ENCODE results near the gene SAMD10. TPM values are rescaled to one million over a fixed set of nuclear protein-coding genes. Genes with fewer than 3 reads are reported as not detected.
"Not testable (repeated sequence)": the region's sequence is repeated elsewhere in the genome, so short reads cannot be mapped to it uniquely, and the experiment has no call there.

Gene SAMD10
- total and polyA plus RNA-seq, 4 donors, result 0.84 to 4.1 (median 1.9) TPM

- ATAC-seq (ENCODE audit: low FRiP score) (no peak), DNase-seq (peak in 1 of 2 donors; percentile 51)
- no peak overlapping the region for H3K4me3 ChIP-seq (ENCODE audit: low read length in 2 of 2)
- no peaks in the 10 kb centered on the region for H3K9me3 ChIP-seq (ENCODE audit: control insufficient read depth, low read length)
- no peaks in the 10 kb centered on the region for H3K36me3 ChIP-seq (ENCODE audit: control insufficient read depth in 1 of 2, insufficient read depth in 2 of 2, low read length in 1 of 2)
- no peaks in the 10 kb centered on the region for H3K4me1 ChIP-seq (ENCODE audit: control insufficient read depth in 1 of 2, insufficient read depth in 2 of 2, low read length in 2 of 2)
- no peaks in the 10 kb centered on the region for H3K27me3 ChIP-seq (ENCODE audit: control insufficient read depth in 1 of 2, insufficient read depth in 2 of 2, low read length in 1 of 2)
- H3K27ac ChIP-seq (ENCODE audit: low read depth in 1 of 2, low read length in 2 of 2), result no peak overlapping the region
- intact Hi-C loops (cut with DNase I), result loop anchor here (5.0 kb wide), 2 partner anchors 185 to 195 kb away; no protein-coding TSS in a partner anchor
- WGBS, 2 donors, result 76 to 79% methylated on average over 18 of the region's 18 CpGs
Observed at GRCh38 chr20:63972312-63973159, 6.9 kb downstream of the SAMD10 start.

GRCh38 chr20:63971960-63972311 is 7.5 kb downstream of the SAMD10 start:
- not testable (repeated sequence) for DNase-seq; ATAC-seq (ENCODE audit: low FRiP score); H3K4me3 ChIP-seq (ENCODE audit: low read length in 2 of 2); H3K27me3 ChIP-seq (ENCODE audit: control insufficient read depth in 1 of 2, insufficient read depth in 2 of 2, low read length in 1 of 2); H3K27ac ChIP-seq (ENCODE audit: low read depth in 1 of 2, low read length in 2 of 2); H3K36me3 ChIP-seq (ENCODE audit: control insufficient read depth in 1 of 2, insufficient read depth in 2 of 2, low read length in 1 of 2); H3K4me1 ChIP-seq (ENCODE audit: control insufficient read depth in 1 of 2, insufficient read depth in 2 of 2, low read length in 2 of 2); H3K9me3 ChIP-seq (ENCODE audit: control insufficient read depth, low read length)
- intact Hi-C loops (cut with DNase I), result loop anchor here (5.0 kb wide), 2 partner anchors 185 to 195 kb away; no protein-coding TSS in a partner anchor
- WGBS, 2 donors, result 86 to 90% methylated on average over 10 of the region's 10 CpGs

GRCh38 chr20:63970714-63971431 is 8.6 kb downstream of the SAMD10 start:
- no peak overlapping the region for H3K4me3 ChIP-seq (ENCODE audit: low read length in 2 of 2)
- H3K9me3 ChIP-seq (ENCODE audit: control insufficient read depth, low read length), result no peaks in the 10 kb centered on the region
- no peak overlapping the region for H3K27ac ChIP-seq (ENCODE audit: low read depth in 1 of 2, low read length in 2 of 2)
- ATAC-seq (ENCODE audit: low FRiP score) (no peak), DNase-seq (no peak)
- no peaks in the 10 kb centered on the region for H3K4me1 ChIP-seq (ENCODE audit: control insufficient read depth in 1 of 2, insufficient read depth in 2 of 2, low read length in 2 of 2)
- H3K36me3 ChIP-seq (ENCODE audit: control insufficient read depth in 1 of 2, insufficient read depth in 2 of 2, low read length in 1 of 2), result no peaks in the 10 kb centered on the region
- no peaks in the 10 kb centered on the region for H3K27me3 ChIP-seq (ENCODE audit: control insufficient read depth in 1 of 2, insufficient read depth in 2 of 2, low read length in 1 of 2)
- intact Hi-C loops (cut with DNase I), result loop anchor here (5.0 kb wide), 2 partner anchors 184 to 194 kb away; no protein-coding TSS in a partner anchor
- WGBS, 2 donors, result 88 to 89% methylated on average over 5 of the region's 5 CpGs

GRCh38 chr20:63969838-63970713 is 9.4 kb downstream of the SAMD10 start, which contains the start of gene ZNF512B:
ZNF512B (minus strand) TSS chr20:63969930; CDS start chr20:63967950, 1,980 bp downstream.
- Histone ChIP-seq H3K4me1 (ENCODE audit: control insufficient read depth in 1 of 2, insufficient read depth in 2 of 2, low read length in 2 of 2) (no peaks in the 10 kb centered on the region), H3K27ac (ENCODE audit: low read depth in 1 of 2, low read length in 2 of 2) (no peak within 1 kb of the TSS), H3K4me3 (ENCODE audit: low read length in 2 of 2) (peak within 1 kb of the TSS; percentile 80 to 86), H3K36me3 (ENCODE audit: control insufficient read depth in 1 of 2, insufficient read depth in 2 of 2, low read length in 1 of 2) (no peaks in the 10 kb centered on the region), H3K9me3 (ENCODE audit: control insufficient read depth, low read length) (no peaks in the 10 kb centered on the region), H3K27me3 (ENCODE audit: control insufficient read depth in 1 of 2, insufficient read depth in 2 of 2, low read length in 1 of 2) (no peaks in the 10 kb centered on the region)
- DNase-seq, result peak; percentile 78 to 89
- intact Hi-C loops (cut with DNase I), result loop anchor here (5.0 kb wide), 2 partner anchors 183 to 193 kb away; no protein-coding TSS in a partner anchor
- WGBS, 2 donors, result 2 to 5% methylated on average over 35 to 73 of the region's 73 CpGs
- ATAC-seq (ENCODE audit: low FRiP score), result peak; percentile 46

GRCh38 chr20:63968928-63969760 is 10.3 kb downstream of the SAMD10 start:
- H3K9me3 ChIP-seq (ENCODE audit: control insufficient read depth, low read length), result no peaks in the 10 kb centered on the region
- intact Hi-C loops (cut with DNase I), result no loop called here
- no peaks in the 10 kb centered on the region for H3K4me1 ChIP-seq (ENCODE audit: control insufficient read depth in 1 of 2, insufficient read depth in 2 of 2, low read length in 2 of 2)
- H3K4me3 ChIP-seq (ENCODE audit: low read length in 2 of 2), result peak overlapping the region; percentile 80 to 86
- peaks cover 0 to 3% of the 10 kb centered on the region in 2 donors for H3K36me3 ChIP-seq (ENCODE audit: control insufficient read depth in 1 of 2, insufficient read depth in 2 of 2, low read length in 1 of 2)
- WGBS, 2 donors, result 1% methylated on average over 31 to 70 of the region's 70 CpGs
- H3K27ac ChIP-seq (ENCODE audit: low read depth in 1 of 2, low read length in 2 of 2), result no peak overlapping the region
- H3K27me3 ChIP-seq (ENCODE audit: control insufficient read depth in 1 of 2, insufficient read depth in 2 of 2, low read length in 1 of 2), result no peaks in the 10 kb centered on the region
- ATAC-seq (ENCODE audit: low FRiP score) (no peak), DNase-seq (peak; percentile 61 to 81)

GRCh38 chr20:63968136-63968927 is 11.1 kb downstream of the SAMD10 start:
- Histone ChIP-seq H3K9me3 (ENCODE audit: control insufficient read depth, low read length) (no peaks in the 10 kb centered on the region), H3K4me3 (ENCODE audit: low read length in 2 of 2) (no peak overlapping the region), H3K4me1 (ENCODE audit: control insufficient read depth in 1 of 2, insufficient read depth in 2 of 2, low read length in 2 of 2) (no peaks in the 10 kb centered on the region), H3K27me3 (ENCODE audit: control insufficient read depth in 1 of 2, insufficient read depth in 2 of 2, low read length in 1 of 2) (no peaks in the 10 kb centered on the region), H3K27ac (ENCODE audit: low read depth in 1 of 2, low read length in 2 of 2) (no peak overlapping the region), H3K36me3 (ENCODE audit: control insufficient read depth in 1 of 2, insufficient read depth in 2 of 2, low read length in 1 of 2) (peaks cover 0 to 5% of the 10 kb centered on the region in 2 donors)
- intact Hi-C loops (cut with DNase I), result no loop called here
- WGBS, 2 donors, result 72 to 74% methylated on average over 14 of the region's 14 CpGs
- DNase-seq, result peak in 1 of 2 donors; percentile 71
- no peak for ATAC-seq (ENCODE audit: low FRiP score)

GRCh38 chr20:63967330-63968135 is 11.9 kb downstream of the SAMD10 start:
- Histone ChIP-seq H3K36me3 (ENCODE audit: control insufficient read depth in 1 of 2, insufficient read depth in 2 of 2, low read length in 1 of 2) (peaks cover 0 to 5% of the 10 kb centered on the region in 2 donors), H3K4me1 (ENCODE audit: control insufficient read depth in 1 of 2, insufficient read depth in 2 of 2, low read length in 2 of 2) (no peaks in the 10 kb centered on the region), H3K9me3 (ENCODE audit: control insufficient read depth, low read length) (no peaks in the 10 kb centered on the region), H3K4me3 (ENCODE audit: low read length in 2 of 2) (no peak overlapping the region), H3K27ac (ENCODE audit: low read depth in 1 of 2, low read length in 2 of 2) (no peak overlapping the region), H3K27me3 (ENCODE audit: control insufficient read depth in 1 of 2, insufficient read depth in 2 of 2, low read length in 1 of 2) (no peaks in the 10 kb centered on the region)
- DNase-seq (peak in 1 of 2 donors; percentile 70), ATAC-seq (ENCODE audit: low FRiP score) (no peak)
- 87 to 89% methylated on average over 28 of the region's 28 CpGs for WGBS, 2 donors
- intact Hi-C loops (cut with DNase I), result no loop called here
